PC-9 (cell line): ENCODE results near the gene VAV2. TPM values are rescaled to one million over a fixed set of nuclear protein-coding genes. Genes with fewer than 3 reads are reported as not detected.

ENCODE experiments used
- BruUV-seq: library from RNA; stranded (reverse); fragments of 400-500 nt; replicated peaks from 2 replicates; lab custom pipeline; 2021; lab: Mats Ljungman, UMichigan
- CTCF ChIA-PET: fragments of 300-600 bp; sonication (Branson Sonifier 250); formaldehyde crosslinking; loops from one replicate; lab custom pipeline; 2022; ENCODE audit warnings: antibody characterized with exemption; lab: Charles Lee
- POLR2A ChIA-PET: fragments of 300-600 bp; sonication (Branson Sonifier 250); formaldehyde crosslinking; loops from one replicate; lab custom pipeline; 2022; ENCODE audit warnings: antibody characterized with exemption; ENCODE audit not compliant: unreplicated experiment; lab: Charles Lee
- DNase-seq, 2 experiments: peaks; one replicate each; pipeline versions ENCODE4 v3.0.0 to v3.0.0-alpha.2; 2015 to 2022; ENCODE audit warnings: mixed read lengths in 1 of 2
- H2AFZ ChIP-seq: fragments of 200-600 bp; sonication (generic); 2 replicates; pipeline ENCODE4 v1.8.1; 2017; ENCODE audit warnings: antibody characterized with exemption
- H3F3A ChIP-seq: fragments of 200-600 bp; sonication (generic); 2 replicates; pipeline ENCODE4 v1.8.1; 2017; ENCODE audit warnings: antibody characterized with exemption, mild to moderate bottlenecking, low read depth; ENCODE audit not compliant: insufficient read depth
- H3K27ac ChIP-seq: fragments of 200-600 bp; sonication (generic); 2 replicates; pipeline ENCODE4 v1.6.1; 2016; ENCODE audit warnings: mixed run types
- H3K27me3 ChIP-seq: fragments of 200-600 bp; sonication (generic); 2 replicates; pipeline ENCODE4 v1.6.1; 2016; ENCODE audit warnings: low read depth, mixed run types; ENCODE audit not compliant: insufficient read depth
- H3K36me3 ChIP-seq: fragments of 200-600 bp; sonication (generic); 2 replicates; pipeline ENCODE4 v1.6.1; 2016; ENCODE audit warnings: low read depth, mixed run types
- H3K4me1 ChIP-seq: fragments of 200-600 bp; sonication (generic); replicated peaks from 2 replicates; pipeline ENCODE4 v1.6.1; 2016; ENCODE audit warnings: mixed run types; ENCODE audit not compliant: insufficient read depth
- H3K4me2 ChIP-seq: fragments of 200-600 bp; sonication (generic); 2 replicates; pipeline ENCODE4 v1.6.1; 2017; ENCODE audit warnings: mixed run types
- H3K4me3 ChIP-seq: fragments of 200-600 bp; sonication (generic); 2 replicates; pipeline ENCODE4 v1.6.1; 2016; ENCODE audit warnings: mixed run types
- H3K79me2 ChIP-seq: fragments of 200-600 bp; sonication (generic); 2 replicates; pipeline ENCODE4 v1.6.1; 2017; ENCODE audit warnings: low read depth, mixed run types
- H3K9me2 ChIP-seq: fragments of 200-600 bp; sonication (generic); 2 replicates; pipeline ENCODE4 v1.8.1; 2017; ENCODE audit warnings: mild to moderate bottlenecking; ENCODE audit not compliant: insufficient read depth
- H3K9me3 ChIP-seq: fragments of 200-600 bp; sonication (generic); 2 replicates; pipeline ENCODE4 v1.8.1; 2016; ENCODE audit warnings: low read depth; ENCODE audit not compliant: insufficient read depth
- H4K20me1 ChIP-seq: fragments of 200-600 bp; sonication (generic); 2 replicates; pipeline ENCODE4 v1.8.1; 2017; ENCODE audit not compliant: insufficient read depth
- CTCF ChIP-seq: fragments of 200-600 bp; sonication (generic); conservative IDR thresholded peaks from 2 replicates; pipeline ENCODE4 v1.6.1; 2017; ENCODE audit warnings: mixed run types, antibody characterized with exemption, mild to moderate bottlenecking, moderate library complexity
- EZH2 ChIP-seq: fragments of 200-600 bp; sonication (generic); IDR thresholded peaks from 2 replicates; pipeline ENCODE4 v1.8.0; 2017; ENCODE audit warnings: antibody characterized with exemption, low read depth
- intact Hi-C: fragments of 100-400 bp; cut with micrococcal nuclease; formaldehyde crosslinking; loops from one replicate; pipeline ENCODE4 v1.10.0; 2022; ENCODE audit not compliant: unreplicated experiment
- total RNA-seq: library from RNA; stranded (reverse); gene quantifications from 2 replicates; pipeline ENCODE4 v1.2.3, GENCODE V29; 2021

VAV2 gene
- total RNA-seq, 1 experiment from 2014 or later, result 36.5 TPM

GRCh38 chr9:133824106-133824801 lies 167.9 kb downstream of the VAV2 start:
- Histone ChIP-seq H3K79me2 (no peaks in the 10 kb centered on the region), H3K4me3 (no peak overlapping the region), H3K4me2 (no peak overlapping the region), H3K9me2 (no peaks in the 10 kb centered on the region), H3K36me3 (no peaks in the 10 kb centered on the region), H4K20me1 (no peaks in the 10 kb centered on the region), H3F3A (no peaks in the 10 kb centered on the region), H3K4me1 (no peaks in the 10 kb centered on the region), H3K9me3 (no peaks in the 10 kb centered on the region), H3K27ac (no peak overlapping the region), H2AFZ (no peak overlapping the region), H3K27me3 (no peaks in the 10 kb centered on the region)
- intact Hi-C loops, result no loop called here
- no peak for DNase-seq
- no TSS peak for BruUV-seq
- TF ChIP-seq EZH2 (no peak), CTCF (no peak)
- ChIA-PET POLR2A (no interaction called here), CTCF (no interaction called here)

- Histone ChIP-seq H3K9me3 (no peaks in the 10 kb centered on the region), H4K20me1 (no peaks in the 10 kb centered on the region), H3K4me1 (no peaks in the 10 kb centered on the region), H3K4me2 (no peak overlapping the region), H3K27ac (no peak overlapping the region), H3K36me3 (no peaks in the 10 kb centered on the region), H2AFZ (no peak overlapping the region), H3K27me3 (no peaks in the 10 kb centered on the region), H3K79me2 (no peaks in the 10 kb centered on the region), H3K4me3 (no peak overlapping the region), H3F3A (no peaks in the 10 kb centered on the region), H3K9me2 (no peaks in the 10 kb centered on the region)
- DNase-seq, result no peak
- TF ChIP-seq CTCF (no peak), EZH2 (no peak)
- no TSS peak for BruUV-seq
- CTCF ChIA-PET, result no interaction called here
- POLR2A ChIA-PET, result no interaction called here
- intact Hi-C loops, result no loop called here
Observed at GRCh38 chr9:133823189-133824105, 168.7 kb downstream of the VAV2 start.

GRCh38 chr9:133822430-133823065 lies 169.6 kb downstream of the VAV2 start:
- no peak for TF ChIP-seq CTCF
- no peaks in the 10 kb centered on the region for H3K27me3 ChIP-seq
- no peak overlapping the region for H3K27ac ChIP-seq
- H3K9me2 ChIP-seq, result no peaks in the 10 kb centered on the region
- H3K4me1 ChIP-seq, result no peaks in the 10 kb centered on the region
- CTCF ChIA-PET, result no interaction called here
- no peak overlapping the region for H3K4me2 ChIP-seq
- intact Hi-C loops, result no loop called here
- no peaks in the 10 kb centered on the region for H3K79me2 ChIP-seq
- POLR2A ChIA-PET, result interaction anchor here (0.5 kb wide), 1 partner anchor 18 kb away, joined by 10 read pairs; no protein-coding TSS in a partner anchor
- no peaks in the 10 kb centered on the region for H3K9me3 ChIP-seq
- H3F3A ChIP-seq, result no peaks in the 10 kb centered on the region
- no peak overlapping the region for H3K4me3 ChIP-seq
- no TSS peak for BruUV-seq
- H2AFZ ChIP-seq, result no peak overlapping the region
- DNase-seq, result no peak
- no peaks in the 10 kb centered on the region for H3K36me3 ChIP-seq
- H4K20me1 ChIP-seq, result no peaks in the 10 kb centered on the region
